ENCODE data around the gene CEP128. TPM values are rescaled to one million over a fixed set of nuclear protein-coding genes. Genes with fewer than 3 reads are reported as not detected.

Gene CEP128
- 10 to 100 TPM; 30.0 to 32.9 TPM for total RNA-seq

GRCh38 chr14:80941241-80942185 lies at the start of gene CEP128:
TSS of gene CEP128 (minus strand) at chr14:80941738.
- Mint-ChIP-seq H3K9me3 (peaks cover 1% of the 10 kb centered on the region), H3K27ac (peak within 1 kb of the TSS; percentile 82), H3K27me3 (no peaks in the 10 kb centered on the region), H3K4me1 (peaks cover 22% of the 10 kb centered on the region), H3K4me3 (peak within 1 kb of the TSS; percentile 94), H3K36me3 (peaks cover 8% of the 10 kb centered on the region)
- POLR2A ChIA-PET: interaction anchor here (0.7 to 2.3 kb wide), 5 partner anchors 11 to 536 kb away, joined by 3 to 25 read pairs (median 5); partner anchors contain the start of gene GTF2A1
- ATAC-seq (ENCODE audit: low read depth): peak; percentile 94
- DNase-seq: peak; percentile 84

GRCh38 chr14:80988735-80989429 lies 47.3 kb upstream of the CEP128 start:
- no peaks in the 10 kb centered on the region for H3K9me3 Mint-ChIP-seq
- POLR2A ChIA-PET: no interaction called here
- ATAC-seq (ENCODE audit: low read depth) (peak; percentile 54), DNase-seq (no peak)
- H3K27me3 Mint-ChIP-seq: peaks cover 11% of the 10 kb centered on the region
- H3K27ac Mint-ChIP-seq: no peak overlapping the region
- H3K4me1 Mint-ChIP-seq: peaks cover 2% of the 10 kb centered on the region
- H3K36me3 Mint-ChIP-seq: no peaks in the 10 kb centered on the region
- no peak overlapping the region for H3K4me3 Mint-ChIP-seq

GRCh38 chr14:80988192-80988591 lies 46.7 kb upstream of the CEP128 start:
- no peaks in the 10 kb centered on the region for H3K36me3 Mint-ChIP-seq
- ATAC-seq (ENCODE audit: low read depth): no peak
- H3K9me3 Mint-ChIP-seq: no peaks in the 10 kb centered on the region
- peaks cover 14% of the 10 kb centered on the region for H3K27me3 Mint-ChIP-seq
- H3K4me1 Mint-ChIP-seq: peaks cover 1% of the 10 kb centered on the region
- no peak overlapping the region for H3K27ac Mint-ChIP-seq
- H3K4me3 Mint-ChIP-seq: no peak overlapping the region
- POLR2A ChIA-PET: interaction anchor here (1.0 kb wide), 1 partner anchor 182 kb away, joined by 3 read pairs; no protein-coding TSS in a partner anchor
- no peak for DNase-seq

- no peak overlapping the region for H3K27ac Mint-ChIP-seq
- DNase-seq (peak; percentile 41), ATAC-seq (ENCODE audit: low read depth) (no peak)
- peaks cover 13% of the 10 kb centered on the region for H3K27me3 Mint-ChIP-seq
- no peaks in the 10 kb centered on the region for H3K9me3 Mint-ChIP-seq
- H3K4me3 Mint-ChIP-seq: no peak overlapping the region
- peaks cover 1% of the 10 kb centered on the region for H3K4me1 Mint-ChIP-seq
- POLR2A ChIA-PET: interaction anchor here (1.0 kb wide), 1 partner anchor 183 kb away, joined by 3 read pairs; no protein-coding TSS in a partner anchor
- no peaks in the 10 kb centered on the region for H3K36me3 Mint-ChIP-seq
Measured at GRCh38 chr14:80987235-80988032, 45.9 kb upstream of the CEP128 start.

GRCh38 chr14:80982711-80983110 lies 41.2 kb upstream of the CEP128 start:
- Mint-ChIP-seq H3K9me3 (no peaks in the 10 kb centered on the region), H3K4me1 (peaks cover 16% of the 10 kb centered on the region), H3K4me3 (no peak overlapping the region), H3K27me3 (peaks cover 14% of the 10 kb centered on the region), H3K27ac (no peak overlapping the region), H3K36me3 (no peaks in the 10 kb centered on the region)
- POLR2A ChIA-PET: no interaction called here
- no peak for DNase-seq
- no peak for ATAC-seq (ENCODE audit: low read depth)

- no peaks in the 10 kb centered on the region for H3K9me3 Mint-ChIP-seq
- no peak overlapping the region for H3K4me3 Mint-ChIP-seq
- peaks cover 20% of the 10 kb centered on the region for H3K4me1 Mint-ChIP-seq
- H3K27ac Mint-ChIP-seq: no peak overlapping the region
- no peak for DNase-seq
- POLR2A ChIA-PET: no interaction called here
- no peaks in the 10 kb centered on the region for H3K36me3 Mint-ChIP-seq
- ATAC-seq (ENCODE audit: low read depth): no peak
- H3K27me3 Mint-ChIP-seq: peaks cover 14% of the 10 kb centered on the region
Measured at GRCh38 chr14:80981673-80982072, 40.1 kb upstream of the CEP128 start.

GRCh38 chr14:80981156-80981555 lies 39.6 kb upstream of the CEP128 start:
- ATAC-seq (ENCODE audit: low read depth) (no peak), DNase-seq (no peak)
- no peak overlapping the region for H3K27ac Mint-ChIP-seq
- no peak overlapping the region for H3K4me3 Mint-ChIP-seq
- H3K9me3 Mint-ChIP-seq: no peaks in the 10 kb centered on the region
- peaks cover 20% of the 10 kb centered on the region for H3K4me1 Mint-ChIP-seq
- no peaks in the 10 kb centered on the region for H3K36me3 Mint-ChIP-seq
- peaks cover 19% of the 10 kb centered on the region for H3K27me3 Mint-ChIP-seq
- POLR2A ChIA-PET: no interaction called here

- Mint-ChIP-seq H3K4me3 (no peak overlapping the region), H3K4me1 (peaks cover 19% of the 10 kb centered on the region), H3K27ac (no peak overlapping the region), H3K36me3 (no peaks in the 10 kb centered on the region), H3K27me3 (peaks cover 26% of the 10 kb centered on the region), H3K9me3 (no peaks in the 10 kb centered on the region)
- ATAC-seq (ENCODE audit: low read depth) (no peak), DNase-seq (no peak)
- POLR2A ChIA-PET: no interaction called here
Measured at GRCh38 chr14:80979951-80980350, 38.4 kb upstream of the CEP128 start.

GRCh38 chr14:80978403-80978802 lies 36.9 kb upstream of the CEP128 start:
- H3K27ac Mint-ChIP-seq: peak overlapping the region; percentile 24
- DNase-seq (peak; percentile 35), ATAC-seq (ENCODE audit: low read depth) (peak; percentile 80)
- peaks cover 21% of the 10 kb centered on the region for H3K4me1 Mint-ChIP-seq
- H3K9me3 Mint-ChIP-seq: no peaks in the 10 kb centered on the region
- H3K36me3 Mint-ChIP-seq: peaks cover 1% of the 10 kb centered on the region
- POLR2A ChIA-PET: interaction anchor here (0.5 to 1.0 kb wide), 3 partner anchors 19 to 22 kb away, joined by 3 to 4 read pairs (median 3); no protein-coding TSS in a partner anchor
- H3K27me3 Mint-ChIP-seq: peaks cover 36% of the 10 kb centered on the region
- peak overlapping the region; percentile 7 for H3K4me3 Mint-ChIP-seq

GRCh38 chr14:80977221-80977620 lies 35.7 kb upstream of the CEP128 start:
- POLR2A ChIA-PET: no interaction called here
- Mint-ChIP-seq H3K4me3 (no peak overlapping the region), H3K36me3 (peaks cover 1% of the 10 kb centered on the region), H3K27ac (no peak overlapping the region), H3K4me1 (peaks cover 22% of the 10 kb centered on the region), H3K27me3 (peaks cover 42% of the 10 kb centered on the region), H3K9me3 (no peaks in the 10 kb centered on the region)
- ATAC-seq (ENCODE audit: low read depth): peak; percentile 41
- no peak for DNase-seq

GRCh38 chr14:80974679-80975078 lies 33.1 kb upstream of the CEP128 start:
- DNase-seq (no peak), ATAC-seq (ENCODE audit: low read depth) (no peak)
- no peak overlapping the region for H3K4me3 Mint-ChIP-seq
- peaks cover 22% of the 10 kb centered on the region for H3K4me1 Mint-ChIP-seq
- H3K27me3 Mint-ChIP-seq: peaks cover 34% of the 10 kb centered on the region
- H3K27ac Mint-ChIP-seq: no peak overlapping the region
- POLR2A ChIA-PET: no interaction called here
- H3K9me3 Mint-ChIP-seq: no peaks in the 10 kb centered on the region
- peaks cover 1% of the 10 kb centered on the region for H3K36me3 Mint-ChIP-seq

- H3K36me3 Mint-ChIP-seq: peaks cover 1% of the 10 kb centered on the region
- no peak overlapping the region for H3K4me3 Mint-ChIP-seq
- peaks cover 34% of the 10 kb centered on the region for H3K27me3 Mint-ChIP-seq
- H3K27ac Mint-ChIP-seq: no peak overlapping the region
- H3K4me1 Mint-ChIP-seq: peaks cover 21% of the 10 kb centered on the region
- POLR2A ChIA-PET: interaction anchor here (0.6 kb wide), 1 partner anchor 9 kb away, joined by 3 read pairs; no protein-coding TSS in a partner anchor
- DNase-seq (no peak), ATAC-seq (ENCODE audit: low read depth) (no peak)
- no peaks in the 10 kb centered on the region for H3K9me3 Mint-ChIP-seq
Measured at GRCh38 chr14:80973931-80974641, 32.5 kb upstream of the CEP128 start.
